Nephron (organoid): ENCODE measurements around the gene SELENOK.
"Not testable (repeated sequence)": the region's sequence is repeated elsewhere in the genome, so short reads cannot be mapped to it uniquely, and the experiment has no call there.

ENCODE experiments used
- H3K27ac Mint-ChIP-seq, 3 experiments: 2 replicates each; pipeline ENCODE4 v1.8.0; 2020; ENCODE audit warnings: mixed read lengths in 3 of 3, mild to moderate bottlenecking in 2 of 3, moderate library complexity in 1 of 3
- H3K27me3 Mint-ChIP-seq: 2 replicates; pipeline ENCODE4 v1.8.0; 2021; ENCODE audit warnings: low read depth, mild to moderate bottlenecking, moderate library complexity, mixed read lengths
- H3K36me3 Mint-ChIP-seq: 2 replicates; pipeline ENCODE4 v1.8.0; 2020; ENCODE audit warnings: low read depth, mixed read lengths
- H3K4me1 Mint-ChIP-seq: 2 replicates; pipeline ENCODE4 v1.8.0; 2020; ENCODE audit warnings: mixed read lengths
- H3K4me3 Mint-ChIP-seq, 3 experiments: 2 replicates each; pipeline ENCODE4 v1.8.0; 2020; ENCODE audit warnings: mild to moderate bottlenecking in 3 of 3, mixed read lengths in 3 of 3, moderate library complexity in 2 of 3
- H3K9me3 Mint-ChIP-seq: 2 replicates; pipeline ENCODE4 v1.8.0; 2020; ENCODE audit warnings: mixed read lengths
- TF ChIP-seq, protein P1 (sequence below), 3 experiments: fragments of 200-600 bp; sonication (generic); IDR thresholded peaks; one replicate each; pipeline ENCODE4 v1.5.0; 2021; ENCODE audit warnings: antibody characterized with exemption in 3 of 3; ENCODE audit not compliant: unreplicated experiment in 3 of 3

The SELENOK gene

DNA sequence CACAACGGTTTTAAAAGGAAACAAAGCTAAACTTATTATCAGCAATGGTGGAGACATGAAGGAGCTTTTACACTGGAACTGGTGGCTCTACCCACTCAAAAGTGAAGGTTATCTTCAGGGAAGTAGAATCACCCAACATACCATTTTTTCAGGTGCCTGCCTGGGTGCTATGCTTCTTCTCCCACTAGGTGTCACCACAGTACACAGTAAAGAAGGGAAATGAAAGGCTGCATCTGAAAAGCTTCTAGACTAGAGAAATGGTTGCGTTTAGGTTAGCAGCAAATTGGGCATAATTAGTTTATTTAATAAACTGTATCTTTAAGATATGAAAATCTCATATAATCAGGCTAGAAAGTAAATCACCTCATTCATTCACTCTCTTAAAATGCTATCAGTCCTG is 47.0 kb upstream of the SELENOK start:
- TF ChIP-seq, protein P1, sequence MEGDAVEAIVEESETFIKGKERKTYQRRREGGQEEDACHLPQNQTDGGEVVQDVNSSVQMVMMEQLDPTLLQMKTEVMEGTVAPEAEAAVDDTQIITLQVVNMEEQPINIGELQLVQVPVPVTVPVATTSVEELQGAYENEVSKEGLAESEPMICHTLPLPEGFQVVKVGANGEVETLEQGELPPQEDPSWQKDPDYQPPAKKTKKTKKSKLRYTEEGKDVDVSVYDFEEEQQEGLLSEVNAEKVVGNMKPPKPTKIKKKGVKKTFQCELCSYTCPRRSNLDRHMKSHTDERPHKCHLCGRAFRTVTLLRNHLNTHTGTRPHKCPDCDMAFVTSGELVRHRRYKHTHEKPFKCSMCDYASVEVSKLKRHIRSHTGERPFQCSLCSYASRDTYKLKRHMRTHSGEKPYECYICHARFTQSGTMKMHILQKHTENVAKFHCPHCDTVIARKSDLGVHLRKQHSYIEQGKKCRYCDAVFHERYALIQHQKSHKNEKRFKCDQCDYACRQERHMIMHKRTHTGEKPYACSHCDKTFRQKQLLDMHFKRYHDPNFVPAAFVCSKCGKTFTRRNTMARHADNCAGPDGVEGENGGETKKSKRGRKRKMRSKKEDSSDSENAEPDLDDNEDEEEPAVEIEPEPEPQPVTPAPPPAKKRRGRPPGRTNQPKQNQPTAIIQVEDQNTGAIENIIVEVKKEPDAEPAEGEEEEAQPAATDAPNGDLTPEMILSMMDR (IDR thresholded peaks at IDR 0.05; ENCODE audit: unreplicated experiment in 3 of 3) = peak; percentile 86 to 91 (median 91)
- Mint-ChIP-seq H3K36me3 (no peaks in the 10 kb centered on the region), H3K4me1 (peaks cover 24% of the 10 kb centered on the region), H3K27me3 (peaks cover 37% of the 10 kb centered on the region), H3K9me3 (peaks cover 19% of the 10 kb centered on the region), H3K4me3 (no peak overlapping the region), H3K27ac (no peak overlapping the region)

DNA sequence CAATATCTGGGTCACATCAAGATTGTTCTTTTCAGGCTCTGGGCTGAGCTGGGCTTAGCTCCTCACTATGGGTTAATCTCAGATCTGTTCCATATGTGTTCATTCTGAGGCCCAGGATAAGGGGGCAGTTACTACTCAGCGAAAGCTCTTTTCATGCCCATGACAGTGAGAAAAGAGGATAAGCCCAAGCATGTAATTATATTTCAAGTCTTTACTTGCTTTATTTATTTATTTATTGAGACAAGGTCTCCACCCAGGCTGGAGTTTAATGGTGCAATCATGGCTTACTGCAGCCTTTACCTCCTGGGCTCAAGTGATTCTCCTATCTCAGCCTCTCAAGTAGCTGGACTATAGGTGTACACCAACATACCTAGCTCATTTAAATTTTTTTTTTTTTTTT is 44.7 kb upstream of the SELENOK start:
- Mint-ChIP-seq H3K9me3 (peaks cover 20% of the 10 kb centered on the region), H3K27me3 (peaks cover 23% of the 10 kb centered on the region), H3K4me3 (no peak overlapping the region), H3K4me1 (peaks cover 14% of the 10 kb centered on the region), H3K27ac (no peak overlapping the region), H3K36me3 (no peaks in the 10 kb centered on the region)
- TF ChIP-seq, protein P1 (IDR thresholded peaks at IDR 0.05; ENCODE audit: unreplicated experiment in 3 of 3) = no peak

DNA sequence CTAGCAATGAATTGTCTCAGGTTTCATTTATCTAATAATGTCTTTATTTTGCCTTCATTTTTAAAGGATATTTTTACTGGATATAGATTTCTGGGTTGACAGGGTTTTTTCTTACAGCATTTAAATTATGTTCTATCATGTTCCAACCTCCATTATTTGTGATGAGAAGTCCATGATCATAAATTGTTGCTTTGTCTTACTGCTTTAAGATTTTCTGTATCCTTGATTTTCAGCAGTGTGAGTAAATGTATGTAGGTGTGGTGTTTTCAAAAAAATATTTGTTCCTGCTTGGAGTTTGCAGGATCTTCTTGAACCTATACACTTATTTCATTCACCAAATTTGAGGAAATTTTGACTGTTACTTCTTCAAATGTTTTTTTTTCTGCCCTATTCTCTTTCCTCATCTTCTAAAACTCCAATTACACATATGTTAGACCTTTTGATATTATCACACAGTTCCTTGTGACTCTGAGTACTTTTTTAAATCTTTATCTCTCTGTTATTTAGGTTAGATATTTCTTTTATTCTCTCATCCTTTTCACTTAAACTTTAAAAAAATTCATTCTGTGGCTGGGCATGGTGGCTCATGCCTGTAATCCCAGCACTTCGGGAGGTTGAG is 43.7 kb upstream of the SELENOK start:
- TF ChIP-seq, protein P1 (IDR thresholded peaks at IDR 0.05; ENCODE audit: unreplicated experiment in 3 of 3) = no peak
- no peaks in the 10 kb centered on the region for H3K36me3 Mint-ChIP-seq
- H3K4me1 Mint-ChIP-seq = peaks cover 14% of the 10 kb centered on the region
- peaks cover 20% of the 10 kb centered on the region for H3K9me3 Mint-ChIP-seq
- peaks cover 21% of the 10 kb centered on the region for H3K27me3 Mint-ChIP-seq
- no peak overlapping the region for H3K27ac Mint-ChIP-seq
- H3K4me3 Mint-ChIP-seq = no peak overlapping the region

DNA sequence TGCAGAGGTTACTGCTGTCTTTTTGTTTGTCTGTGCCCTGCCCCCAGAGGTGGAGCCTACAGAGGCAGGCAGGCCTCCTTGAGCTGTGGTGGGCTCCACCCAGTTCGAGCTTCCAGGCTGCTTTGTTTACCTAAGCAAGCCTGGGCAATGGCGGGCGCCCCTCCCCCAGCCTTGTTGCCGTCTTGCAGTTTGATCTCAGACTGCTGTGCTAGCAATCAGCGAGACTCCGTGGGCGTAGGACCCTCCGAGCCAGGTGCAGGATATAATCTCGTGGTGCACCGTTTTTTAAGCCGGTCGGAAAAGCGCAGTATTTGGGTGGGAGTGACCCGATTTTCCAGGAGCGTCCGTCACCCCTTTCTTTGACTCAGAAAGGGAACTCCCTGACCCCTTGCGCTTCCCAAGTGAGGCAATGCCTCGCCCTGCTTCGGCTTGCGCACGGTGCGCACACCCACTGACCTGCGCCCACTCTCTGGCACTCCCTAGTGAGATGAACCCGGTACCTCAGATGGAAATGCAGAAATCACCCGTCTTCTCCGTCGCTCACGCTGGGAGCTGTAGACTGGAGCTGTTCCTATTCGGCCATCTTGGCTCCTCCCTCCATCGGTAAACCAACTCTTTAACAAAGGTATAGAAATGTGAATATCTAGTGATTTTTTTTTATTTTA is 35.7 kb upstream of the SELENOK start:
- not testable (repeated sequence) for H3K27ac Mint-ChIP-seq, H3K27me3 Mint-ChIP-seq, H3K36me3 Mint-ChIP-seq, H3K4me3 Mint-ChIP-seq, H3K9me3 Mint-ChIP-seq, H3K4me1 Mint-ChIP-seq

DNA sequence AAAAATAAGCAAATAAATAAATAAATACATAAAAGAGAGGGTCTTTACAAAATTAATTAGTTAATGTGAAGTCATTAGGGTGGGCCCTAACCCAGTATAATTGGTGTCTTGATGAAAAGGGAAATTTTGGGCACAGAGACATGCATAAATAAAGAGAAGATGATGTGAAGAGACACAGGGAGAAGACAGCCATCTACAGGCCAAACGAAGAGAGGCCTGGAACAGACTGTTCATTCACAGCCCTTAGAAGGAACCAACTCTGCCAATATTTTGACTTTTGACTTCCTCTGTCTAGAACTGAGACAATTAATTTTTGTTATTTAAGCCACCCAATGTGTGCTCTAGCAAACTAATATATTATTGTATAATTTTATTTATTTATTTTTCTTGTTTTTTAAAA is 29.6 kb upstream of the SELENOK start:
- Mint-ChIP-seq H3K27ac (no peak overlapping the region), H3K4me1 (no peaks in the 10 kb centered on the region), H3K36me3 (peaks cover 4% of the 10 kb centered on the region), H3K27me3 (peaks cover 17% of the 10 kb centered on the region), H3K4me3 (no peak overlapping the region), H3K9me3 (peaks cover 15% of the 10 kb centered on the region)
- TF ChIP-seq, protein P1 (IDR thresholded peaks at IDR 0.05; ENCODE audit: unreplicated experiment in 3 of 3) = no peak

DNA sequence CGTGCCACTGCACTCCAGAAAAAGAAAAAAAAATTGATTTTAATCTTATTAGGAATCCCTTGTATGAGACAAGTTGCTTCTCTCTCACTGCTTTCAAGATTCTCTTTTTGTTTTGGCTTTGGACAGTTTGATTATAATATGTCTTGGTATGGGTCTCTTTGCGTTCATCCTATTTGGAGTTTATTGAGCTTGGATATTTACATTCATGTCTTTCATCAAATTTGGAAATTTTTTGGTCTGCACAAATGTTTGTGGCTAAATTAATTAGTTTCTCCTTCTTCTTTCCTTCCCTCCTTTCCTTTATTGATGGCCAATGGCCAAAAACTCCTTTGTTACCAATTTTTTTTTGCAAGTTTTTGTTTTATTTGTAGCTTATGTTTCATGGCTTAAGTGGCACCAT is 28.1 kb upstream of the SELENOK start:
- peaks cover 4% of the 10 kb centered on the region for H3K36me3 Mint-ChIP-seq
- peaks cover 15% of the 10 kb centered on the region for H3K9me3 Mint-ChIP-seq
- no peak overlapping the region for H3K27ac Mint-ChIP-seq
- no peak overlapping the region for H3K4me3 Mint-ChIP-seq
- H3K4me1 Mint-ChIP-seq = no peaks in the 10 kb centered on the region
- TF ChIP-seq, protein P1 (IDR thresholded peaks at IDR 0.05; ENCODE audit: unreplicated experiment in 3 of 3) = no peak
- H3K27me3 Mint-ChIP-seq = peaks cover 22% of the 10 kb centered on the region
